Common myeloid progenitor, CD34-positive (primary cell): Measurements from ENCODE around the gene CCDC102A.
A peak's percentile ranks its signal among the peaks of the same experiment; 100 is the strongest.

Experiments
- CTCF ChIA-PET: fragments of 350-600 bp; sonication (Branson Sonifier 250); formaldehyde crosslinking; loops from one replicate; lab custom pipeline; 2021; ENCODE audit warnings: antibody characterized with exemption; lab: Charles Lee
- POLR2A ChIA-PET: fragments of 350-600 bp; sonication (Branson Sonifier 250); formaldehyde crosslinking; loops from one replicate; lab custom pipeline; 2021; ENCODE audit warnings: antibody characterized with exemption; lab: Charles Lee
- DNase-seq, 3 donors: peaks; one replicate each; pipeline versions ENCODE4 v3.0.0 to v3.0.0-alpha.2; 2013
- H3K27ac ChIP-seq, 2 experiments: 1 replicate in 1 of 2; 2 replicates in 1 of 2; pipeline ENCODE4 v1.7.0; 2013; ENCODE audit warnings: inconsistent platforms in 2 of 2, low read length in 2 of 2, mild to moderate bottlenecking in 2 of 2, low read depth in 1 of 2, moderate library complexity in 1 of 2; ENCODE audit not compliant: severe bottlenecking in 2 of 2, insufficient read depth in 1 of 2, poor library complexity in 1 of 2
- H3K27me3 ChIP-seq, 5 experiments: replicated peaks in 2 of 5; 1 replicate in 3 of 5; 2 replicates in 2 of 5; pipeline versions ENCODE4 v1.6.1 to v1.7.0; 2013; ENCODE audit warnings: low read length in 4 of 5, mild to moderate bottlenecking in 2 of 5, moderate library complexity in 2 of 5, inconsistent platforms in 1 of 5; ENCODE audit not compliant: insufficient read depth in 5 of 5, control insufficient read depth in 4 of 5
- H3K36me3 ChIP-seq, 4 experiments: 1 replicate in 2 of 4; 2 replicates in 2 of 4; pipeline versions ENCODE4 v1.6.1 to v1.7.0; 2013; ENCODE audit warnings: low read length in 3 of 4, control low read depth in 1 of 4, mild to moderate bottlenecking in 1 of 4; ENCODE audit not compliant: control insufficient read depth in 4 of 4, insufficient read depth in 4 of 4
- H3K4me1 ChIP-seq, 4 experiments: 1 replicate in 3 of 4; 2 replicates in 1 of 4; pipeline versions ENCODE4 v1.6.1 to v1.7.1; 2013; ENCODE audit warnings: low read length in 3 of 4, mild to moderate bottlenecking in 3 of 4, control low read depth in 1 of 4, inconsistent platforms in 1 of 4, moderate library complexity in 1 of 4; ENCODE audit not compliant: control insufficient read depth in 4 of 4, insufficient read depth in 4 of 4; ENCODE audit errors: control extremely low read depth in 1 of 4
- H3K4me3 ChIP-seq, 7 experiments: 1 replicate in 4 of 7; 2 replicates in 3 of 7; pipeline versions ENCODE4 v1.5.1 to v1.7.0; 2013; ENCODE audit warnings: mild to moderate bottlenecking in 7 of 7, low read length in 6 of 7, moderate library complexity in 6 of 7, inconsistent platforms in 2 of 7, low read depth in 2 of 7, control low read depth in 1 of 7; ENCODE audit not compliant: insufficient read depth in 4 of 7, control insufficient read depth in 1 of 7; ENCODE audit errors: extremely low read depth in 1 of 7
- H3K9me3 ChIP-seq, 5 experiments: 1 replicate in 4 of 5; 2 replicates in 1 of 5; pipeline versions ENCODE4 v1.6.1 to v1.7.1; 2013; ENCODE audit warnings: low read length in 4 of 5, mild to moderate bottlenecking in 2 of 5, inconsistent platforms in 1 of 5, low read depth in 1 of 5, moderate library complexity in 1 of 5; ENCODE audit not compliant: control insufficient read depth in 4 of 5, insufficient read depth in 2 of 5; ENCODE audit errors: control extremely low read depth in 1 of 5
- WGBS: methylation state at CpG from one replicate; pipeline ENCODE4 v1.1.5; 2013; ENCODE audit not compliant: insufficient coverage; 5-methylcytosine and 5-hydroxymethylcytosine counted together

CCDC102A gene

GRCh38 chr16:57493767-57494166 lies 42.6 kb downstream of the CCDC102A start:
- Histone ChIP-seq H3K9me3 (peaks cover 0 to 5% (median 0%) of the 10 kb centered on the region in 5 experiments), H3K36me3 (no peaks in the 10 kb centered on the region), H3K4me1 (peaks cover 0 to 3% (median 0%) of the 10 kb centered on the region in 4 experiments), H3K27ac (no peak overlapping the region), H3K4me3 (no peak overlapping the region), H3K27me3 (no peaks in the 10 kb centered on the region)
- CTCF ChIA-PET, result no interaction called here
- 100% methylated on average over 3 of the region's 4 CpGs for whole genome bisulfite sequencing
- DNase-seq, result no peak
- POLR2A ChIA-PET, result no interaction called here

- H3K9me3 ChIP-seq, result peaks cover 0 to 5% (median 0%) of the 10 kb centered on the region in 5 experiments
- no peak for DNase-seq
- H3K27ac ChIP-seq, result no peak overlapping the region
- POLR2A ChIA-PET, result no interaction called here
- CTCF ChIA-PET, result interaction anchor here (1.4 to 5.1 kb wide), 3 partner anchors 12 to 30 kb away, joined by 4 to 21 read pairs (median 5); no protein-coding TSS in a partner anchor
- H3K36me3 ChIP-seq, result no peaks in the 10 kb centered on the region
- no peaks in the 10 kb centered on the region for H3K27me3 ChIP-seq
- peaks cover 0 to 24% (median 15%) of the 10 kb centered on the region in 4 experiments for H3K4me1 ChIP-seq
- 100% methylated on average over 4 of the region's 5 CpGs for WGBS
- H3K4me3 ChIP-seq, result no peak overlapping the region
Measured at GRCh38 chr16:57489229-57489628, 47.1 kb downstream of the CCDC102A start.

- H3K4me3 ChIP-seq, result peak overlapping the region in 6 of 7 experiments; percentile 35 to 88 (median 72)
Measured at GRCh38 chr16:57486858-57487834, 49.2 kb downstream of the CCDC102A start.

GRCh38 chr16:57485916-57486857 lies 50.2 kb downstream of the CCDC102A start, which contains the start of gene DOK4:
DOK4 (minus strand) TSS chr16:57486493; CDS start chr16:57479507, 6,986 bp downstream.
- peaks cover 0 to 20% (median 15%) of the 10 kb centered on the region in 4 experiments for H3K4me1 ChIP-seq
- ChIA-PET CTCF (interaction anchor here (0.6 to 5.1 kb wide), 11 partner anchors 10 to 250 kb away, joined by 3 to 21 read pairs (median 4); partner anchors contain the start of genes ADGRG5 and POLR2C), POLR2A (interaction anchor here (0.6 to 2.0 kb wide), 6 partner anchors 23 to 56 kb away, joined by 3 to 7 read pairs (median 3); partner anchors contain the start of genes ADGRG5 and CCDC102A)
- 1% methylated on average over 38 of the region's 73 CpGs for WGBS
- peak within 1 kb of the TSS; percentile 62 to 88 (median 78) for H3K4me3 ChIP-seq
- H3K27me3 ChIP-seq, result no peaks in the 10 kb centered on the region
- H3K9me3 ChIP-seq, result peaks cover 0 to 5% (median 0%) of the 10 kb centered on the region in 5 experiments
- DNase-seq, result peak; percentile 38 to 79 (median 73)
- no peaks in the 10 kb centered on the region for H3K36me3 ChIP-seq
- no peak within 1 kb of the TSS for H3K27ac ChIP-seq

More at GRCh38 chr16:57486858-57487834, 49.2 kb downstream of the CCDC102A start:
- DNase-seq, result no peak
- H3K4me1 ChIP-seq, result peaks cover 0 to 20% (median 15%) of the 10 kb centered on the region in 4 experiments
- no peaks in the 10 kb centered on the region for H3K36me3 ChIP-seq
- WGBS, result 93% methylated on average over 8 of the region's 8 CpGs
- POLR2A ChIA-PET, result interaction anchor here (0.6 to 2.0 kb wide), 4 partner anchors 47 to 1116 kb away, joined by 3 to 7 read pairs (median 4); partner anchors contain the start of genes ADGRG5 and CCDC102A
- H3K9me3 ChIP-seq, result peaks cover 0 to 5% (median 0%) of the 10 kb centered on the region in 5 experiments
- H3K27me3 ChIP-seq, result no peaks in the 10 kb centered on the region
- H3K27ac ChIP-seq, result no peak overlapping the region
- CTCF ChIA-PET, result interaction anchor here (0.7 to 5.1 kb wide), 8 partner anchors 12 to 250 kb away, joined by 3 to 21 read pairs (median 4); partner anchors contain the start of gene CCDC102A

- Histone ChIP-seq H3K4me3 (peak overlapping the region; percentile 62 to 88 (median 78)), H3K36me3 (no peaks in the 10 kb centered on the region), H3K9me3 (peaks cover 0 to 5% (median 0%) of the 10 kb centered on the region in 5 experiments), H3K4me1 (peaks cover 0 to 25% (median 17%) of the 10 kb centered on the region in 4 experiments), H3K27ac (no peak overlapping the region), H3K27me3 (no peaks in the 10 kb centered on the region)
- ChIA-PET POLR2A (interaction anchor here (0.6 to 1.0 kb wide), 2 partner anchors 22 to 52 kb away, joined by 3 read pairs; no protein-coding TSS in a partner anchor), CTCF (interaction anchor here (0.6 to 5.1 kb wide), 13 partner anchors 9 to 68 kb away, joined by 3 to 21 read pairs (median 3); partner anchors contain the start of genes ADGRG5 and POLR2C)
- DNase-seq, result no peak
- WGBS, result 76% methylated on average over 12 of the region's 14 CpGs
Measured at GRCh38 chr16:57485091-57485915, 51.1 kb downstream of the CCDC102A start.
